IMR-90 (cell line): ENCODE measurements around the gene VIPR2. TPM values are rescaled to one million over a fixed set of nuclear protein-coding genes. Genes with fewer than 3 reads are reported as not detected.

ENCODE experiments used
- ATAC-seq: fragments of 200-7000 bp; cut with Tn5 transposase; 2 replicates; pipeline ENCODE4 v1.9.1; 2020; ENCODE audit warnings: low read depth, mild to moderate bottlenecking, moderate library complexity
- BruUV-seq: library from RNA; stranded (reverse); fragments of 400-500 nt; replicated peaks from 2 replicates; lab custom pipeline; 2021; lab: Mats Ljungman, UMichigan
- CTCF ChIA-PET: fragments of 300-600 bp; formaldehyde crosslinking; extraction: SDS; loops from one replicate; lab custom pipeline; 2021; ENCODE audit warnings: antibody characterized with exemption; lab: Yijun Ruan, JAX
- POLR2A ChIA-PET: fragments of 300-600 bp; sonication (Branson Sonifier 250); formaldehyde crosslinking; loops from one replicate; lab custom pipeline; 2022; ENCODE audit warnings: antibody characterized with exemption; ENCODE audit not compliant: unreplicated experiment; lab: Charles Lee
- DNase-seq: peaks from one replicate; pipeline ENCODE4 v3.0.0; 2013
- H2AFZ ChIP-seq: replicated peaks from 2 replicates; pipeline ENCODE3; 2013; ENCODE audit warnings: low read length, mild to moderate bottlenecking; ENCODE audit not compliant: poor library complexity
- H2AK5ac ChIP-seq: 2 replicates; pipeline ENCODE4 v1.6.1; 2013; ENCODE audit warnings: low read depth, low read length, inconsistent platforms
- H2AK9ac ChIP-seq: replicated peaks from 2 replicates; pipeline ENCODE3; 2013; ENCODE audit warnings: mild to moderate bottlenecking, low read depth, low read length, moderate library complexity; ENCODE audit not compliant: poor library complexity
- H2BK120ac ChIP-seq: 2 replicates; pipeline ENCODE4 v1.6.1; 2013; ENCODE audit warnings: low read depth, low read length, inconsistent platforms
- H2BK15ac ChIP-seq: 3 replicates; pipeline ENCODE4 v1.6.1; 2013; ENCODE audit warnings: low read depth, low read length, inconsistent platforms
- H2BK20ac ChIP-seq: 2 replicates; pipeline ENCODE4 v1.6.1; 2013; ENCODE audit warnings: low read depth, mild to moderate bottlenecking, inconsistent platforms, low read length, moderate library complexity
- H2BK5ac ChIP-seq: 2 replicates; pipeline ENCODE4 v1.6.1; 2013; ENCODE audit warnings: mild to moderate bottlenecking, low read depth, low read length, inconsistent platforms; ENCODE audit not compliant: poor library complexity, severe bottlenecking
- H3K14ac ChIP-seq: replicated peaks from 2 replicates; pipeline ENCODE4 v1.6.1; 2013; ENCODE audit warnings: low read depth, low read length, inconsistent platforms
- H3K18ac ChIP-seq: 2 replicates; pipeline ENCODE4 v1.6.1; 2013; ENCODE audit warnings: low read depth, low read length, control low read depth
- H3K23ac ChIP-seq: 2 replicates; pipeline ENCODE4 v1.6.1; 2013; ENCODE audit warnings: low read depth, low read length, inconsistent platforms
- H3K27ac ChIP-seq: 2 replicates; pipeline ENCODE4 v1.5.1; 2013; ENCODE audit warnings: mild to moderate bottlenecking, control low read depth, low read length; ENCODE audit not compliant: insufficient read depth
- H3K27me3 ChIP-seq: 2 replicates; pipeline ENCODE4 v1.6.1; 2013; ENCODE audit warnings: low read length; ENCODE audit not compliant: control insufficient read depth, insufficient read depth
- H3K36me3 ChIP-seq: 2 replicates; pipeline ENCODE4 v1.6.1; 2013; ENCODE audit warnings: low read length, mixed read lengths; ENCODE audit not compliant: control insufficient read depth, insufficient read depth
- H3K4ac ChIP-seq: 2 replicates; pipeline ENCODE4 v1.6.1; 2013; ENCODE audit warnings: low read depth, low read length, inconsistent platforms
- H3K4me1 ChIP-seq: 2 replicates; pipeline ENCODE4 v1.6.1; 2013; ENCODE audit warnings: low read length, mixed read lengths; ENCODE audit not compliant: control insufficient read depth, insufficient read depth
- H3K4me2 ChIP-seq: 2 replicates; pipeline ENCODE4 v1.6.1; 2013; ENCODE audit warnings: low read depth, mild to moderate bottlenecking, control low read depth, low read length, moderate library complexity
- H3K4me3 ChIP-seq: 2 replicates; pipeline ENCODE4 v1.5.1; 2013; ENCODE audit warnings: low read depth, mild to moderate bottlenecking, control low read depth, low read length, moderate library complexity; ENCODE audit not compliant: insufficient read depth
- H3K56ac ChIP-seq: 2 replicates; pipeline ENCODE4 v1.6.1; 2013; ENCODE audit warnings: low read length, inconsistent platforms; ENCODE audit not compliant: insufficient read depth; ENCODE audit errors: extremely low read depth
- H3K79me1 ChIP-seq, 2 experiments: 2 replicates each; pipeline ENCODE4 v1.6.1; 2013; ENCODE audit warnings: low read length in 2 of 2, inconsistent platforms in 1 of 2, low read depth in 1 of 2
- H3K9ac ChIP-seq: 2 replicates; pipeline ENCODE4 v1.6.1; 2013; ENCODE audit warnings: low read depth, low read length, control low read depth
- H3K9me1 ChIP-seq: 2 replicates; pipeline ENCODE4 v1.6.1; 2013; ENCODE audit warnings: low read length, inconsistent platforms; ENCODE audit not compliant: insufficient read depth
- H3K9me3 ChIP-seq: 2 replicates; pipeline ENCODE4 v1.6.1; 2013; ENCODE audit warnings: low read length; ENCODE audit not compliant: control insufficient read depth, insufficient read depth
- H4K20me1 ChIP-seq: 2 replicates; pipeline ENCODE4 v1.6.1; 2013; ENCODE audit warnings: low read length, inconsistent platforms; ENCODE audit not compliant: insufficient read depth
- H4K5ac ChIP-seq: 2 replicates; pipeline ENCODE4 v1.6.1; 2013; ENCODE audit warnings: mild to moderate bottlenecking, low read depth, low read length, control low read depth
- H4K8ac ChIP-seq, 2 experiments: 2 replicates each; pipeline ENCODE4 v1.6.1; 2013; ENCODE audit warnings: low read depth in 2 of 2, low read length in 2 of 2, control low read depth in 1 of 2, inconsistent platforms in 1 of 2
- H4K91ac ChIP-seq: 2 replicates; pipeline ENCODE4 v1.6.1; 2013; ENCODE audit warnings: low read depth, low read length, inconsistent platforms; ENCODE audit not compliant: insufficient read depth
- CHD1 ChIP-seq: IDR thresholded peaks from 2 replicates; pipeline ENCODE4 v1.6.1; 2012; ENCODE audit warnings: low read depth, low read length, improper control_type of control experiment
- FOS ChIP-seq: fragments of 150-350 bp; IDR thresholded peaks from 2 replicates; pipeline ENCODE4 v1.6.1; 2016; ENCODE audit warnings: low read depth, low read length
- MAFK ChIP-seq: IDR thresholded peaks from 2 replicates; pipeline ENCODE4 v1.6.1; 2012; ENCODE audit warnings: low read depth, low read length, improper control_type of control experiment
- MXI1 ChIP-seq: IDR thresholded peaks from 2 replicates; pipeline ENCODE4 v1.6.1; 2012; ENCODE audit warnings: low read depth, mild to moderate bottlenecking, low read length, moderate library complexity, borderline replicate concordance
- NFE2L2 ChIP-seq: fragments of 150-350 bp; IDR thresholded peaks from 2 replicates; pipeline ENCODE4 v1.6.1; 2016; ENCODE audit warnings: low read depth, mild to moderate bottlenecking, low read length
- RCOR1 ChIP-seq: IDR thresholded peaks from 2 replicates; pipeline ENCODE4 v1.6.1; 2012; ENCODE audit warnings: mild to moderate bottlenecking, low read length, improper control_type of control experiment; ENCODE audit not compliant: insufficient replicate concordance
- RFX5 ChIP-seq: IDR thresholded peaks from 2 replicates; pipeline ENCODE4 v1.8.0; 2012; ENCODE audit warnings: low read depth, mild to moderate bottlenecking, low read length, moderate library complexity
- WGBS, 2 experiments: methylation state at CpG; one replicate each; pipeline versions ENCODE4 v1.1.5 to v1.1.7; 2013; ENCODE audit warnings: missing lambda C conversion rate in 2 of 2; ENCODE audit not compliant: insufficient read length in 1 of 2; ENCODE audit errors: extremely low coverage in 2 of 2; 5-methylcytosine and 5-hydroxymethylcytosine counted together
- dilution Hi-C: fragments of 300-500 bp; cut with HindIII; formaldehyde crosslinking; loops from one replicate; pipeline ENCODE4 v1.14.3; 2018; ENCODE audit warnings: low sequenced_read_pairs; ENCODE audit not compliant: unreplicated experiment
- in situ Hi-C: fragments of 300-500 bp; cut with MboI; formaldehyde crosslinking; loops from 3 replicates; pipeline ENCODE4 v1.14.3; 2019; ENCODE audit warnings: low sequenced_read_pairs, inconsistent platforms, mixed read lengths
- intact Hi-C: fragments of 100-400 bp; cut with micrococcal nuclease; formaldehyde crosslinking; loops from 2 replicates; pipeline ENCODE4 v1.10.0; 2022
- polyA plus RNA-seq, 3 experiments: library from polyadenylated mRNA; depleted of rRNA; stranded (reverse); fragments of >200 nt; gene quantifications; 2 replicates each; pipeline ENCODE4 v1.2.3, GENCODE V29; 2012; ENCODE audit warnings: low replicate concordance in 1 of 3
- total RNA-seq: library from RNA; depleted of rRNA; stranded (reverse); fragments of >200 nt; gene quantifications from 2 replicates; pipeline ENCODE4 v1.2.3, GENCODE V29; 2012

Gene VIPR2
- total and polyA plus RNA-seq, 2 of the 4 experiments (the other 2 are of a cell fraction) = not detected

GRCh38 chr7:159030490-159031134, 114.1 kb downstream of the VIPR2 start:
- Histone ChIP-seq H3K4ac (no peak overlapping the region), H2AK5ac (no peak overlapping the region), H3K27ac (no peak overlapping the region), H3K23ac (no peak overlapping the region), H3K9ac (no peak overlapping the region), H3K4me3 (peak overlapping the region; percentile 24; the same call in 1 of the 2 replicates), H2AK9ac (no peak overlapping the region), H4K5ac (no peak overlapping the region), H4K20me1 (no peaks in the 10 kb centered on the region), H4K8ac (no peak overlapping the region), H2BK120ac (no peak overlapping the region), H2AFZ (peak overlapping the region; percentile 73), H3K56ac (no peak overlapping the region), H3K4me2 (no peak overlapping the region; the same call in 1 of the 2 replicates), H3K18ac (no peak overlapping the region), H2BK20ac (no peak overlapping the region), H3K27me3 (no peaks in the 10 kb centered on the region; the same call in 1 of the 2 replicates), H3K36me3 (no peaks in the 10 kb centered on the region), H3K9me3 (peaks cover 9% of the 10 kb centered on the region; the same call in 1 of the 2 replicates), H3K9me1 (no peaks in the 10 kb centered on the region), H3K4me1 (no peaks in the 10 kb centered on the region; the same call in 1 of the 2 replicates), H2BK15ac (no peak overlapping the region), H3K79me1 (no peaks in the 10 kb centered on the region), H3K14ac (no peak overlapping the region), H4K91ac (no peak overlapping the region), H2BK5ac (no peak overlapping the region)
- dilution Hi-C loops = no loop called here
- intact Hi-C loops = no loop called here
- ATAC-seq (peak; percentile 72), DNase-seq (no peak)
- BruUV-seq = no TSS peak
- TF ChIP-seq RFX5 (no peak), NFE2L2 (no peak), MXI1 (no peak), FOS (no peak), CHD1 (no peak), MAFK (no peak), RCOR1 (no peak)
- WGBS, 2 experiments = 6% methylated on average over 35 of the region's 59 CpGs; no CpG with 5 or more reads in 1 of the 2 experiments
- POLR2A ChIA-PET = no interaction called here
- in situ Hi-C loops = no loop called here
- CTCF ChIA-PET = no interaction called here
